DOHH2 (cell line): ENCODE results near the gene POLN.

Experiments used
- H3F3A ChIP-seq: fragments of 200-600 bp; sonication (generic), shearing (Covaris generic); 2 replicates; pipeline ENCODE4 v1.6.0; 2016; ENCODE audit warnings: antibody characterized with exemption, mild to moderate bottlenecking; ENCODE audit not compliant: control insufficient read depth, insufficient read depth
- H3K27ac ChIP-seq: fragments of 200-600 bp; sonication (generic); 2 replicates; pipeline ENCODE4 v1.5.1; 2014; ENCODE audit warnings: low read depth, mild to moderate bottlenecking, low read length, moderate library complexity
- H3K27me3 ChIP-seq: fragments of 200-600 bp; sonication (generic); 2 replicates; pipeline ENCODE4 v1.6.1; 2014; ENCODE audit warnings: mild to moderate bottlenecking, low read length, mixed read lengths; ENCODE audit not compliant: control insufficient read depth
- H3K36me3 ChIP-seq: fragments of 200-600 bp; sonication (generic); 2 replicates; pipeline ENCODE4 v1.6.1; 2014; ENCODE audit warnings: mild to moderate bottlenecking, low read length, moderate library complexity, mixed read lengths; ENCODE audit not compliant: control insufficient read depth
- H3K4me1 ChIP-seq: fragments of 200-600 bp; sonication (generic); 2 replicates; pipeline ENCODE4 v1.6.1; 2014; ENCODE audit warnings: mild to moderate bottlenecking, low read length, mixed read lengths; ENCODE audit not compliant: control insufficient read depth
- H3K4me2 ChIP-seq: fragments of 200-600 bp; sonication (generic); 2 replicates; pipeline ENCODE4 v1.6.0; 2014; ENCODE audit warnings: mild to moderate bottlenecking, low read length, moderate library complexity
- H3K4me3 ChIP-seq: fragments of 200-600 bp; sonication (generic); 2 replicates; pipeline ENCODE4 v1.5.1; 2014; ENCODE audit warnings: mild to moderate bottlenecking, low read length, mixed read lengths
- H3K79me2 ChIP-seq: fragments of 200-600 bp; sonication (generic); 2 replicates; pipeline ENCODE4 v1.6.1; 2014; ENCODE audit warnings: mild to moderate bottlenecking, low read length, mixed read lengths; ENCODE audit not compliant: control insufficient read depth
- H3K9me2 ChIP-seq: fragments of 200-600 bp; sonication (generic); replicated peaks from 2 replicates; pipeline ENCODE4 v1.6.1; 2014; ENCODE audit warnings: mild to moderate bottlenecking, low read length, mixed read lengths; ENCODE audit not compliant: control insufficient read depth
- H3K9me3 ChIP-seq: fragments of 200-600 bp; sonication (generic); 2 replicates; pipeline ENCODE4 v1.6.1; 2014; ENCODE audit warnings: antibody characterized with exemption, low read length, mixed read lengths; ENCODE audit not compliant: control insufficient read depth, insufficient read depth
- H4K20me1 ChIP-seq: fragments of 200-600 bp; sonication (generic); 2 replicates; pipeline ENCODE4 v1.6.0; 2014; ENCODE audit warnings: low read depth, mild to moderate bottlenecking, antibody characterized with exemption, low read length, moderate library complexity; ENCODE audit not compliant: control insufficient read depth, insufficient read depth
- EZH2phosphoT487 ChIP-seq: fragments of 200-600 bp; sonication (generic); IDR thresholded peaks from 2 replicates; pipeline ENCODE4 v1.6.1; 2017; ENCODE audit warnings: borderline replicate concordance, mild to moderate bottlenecking, antibody characterized with exemption, low read length, moderate library complexity, mixed read lengths
- TF ChIP-seq, protein P1 (sequence below): fragments of 200-600 bp; sonication (generic); IDR thresholded peaks from one replicate; pipeline ENCODE4 v1.5.1; 2014; ENCODE audit warnings: antibody characterized with exemption, mild to moderate bottlenecking, low read depth, low read length; ENCODE audit not compliant: poor library complexity, severe bottlenecking

The POLN gene

GRCh38 chr4:2070421-2071251 is 171.3 kb downstream of the POLN start:
- H4K20me1 ChIP-seq, result no peaks in the 10 kb centered on the region
- H3K9me3 ChIP-seq, result no peaks in the 10 kb centered on the region
- no peak overlapping the region for H3K4me2 ChIP-seq
- H3K79me2 ChIP-seq, result no peaks in the 10 kb centered on the region
- H3K27me3 ChIP-seq, result no peaks in the 10 kb centered on the region
- no peaks in the 10 kb centered on the region for H3K4me1 ChIP-seq
- no peak for TF ChIP-seq EZH2phosphoT487
- TF ChIP-seq, protein P1, sequence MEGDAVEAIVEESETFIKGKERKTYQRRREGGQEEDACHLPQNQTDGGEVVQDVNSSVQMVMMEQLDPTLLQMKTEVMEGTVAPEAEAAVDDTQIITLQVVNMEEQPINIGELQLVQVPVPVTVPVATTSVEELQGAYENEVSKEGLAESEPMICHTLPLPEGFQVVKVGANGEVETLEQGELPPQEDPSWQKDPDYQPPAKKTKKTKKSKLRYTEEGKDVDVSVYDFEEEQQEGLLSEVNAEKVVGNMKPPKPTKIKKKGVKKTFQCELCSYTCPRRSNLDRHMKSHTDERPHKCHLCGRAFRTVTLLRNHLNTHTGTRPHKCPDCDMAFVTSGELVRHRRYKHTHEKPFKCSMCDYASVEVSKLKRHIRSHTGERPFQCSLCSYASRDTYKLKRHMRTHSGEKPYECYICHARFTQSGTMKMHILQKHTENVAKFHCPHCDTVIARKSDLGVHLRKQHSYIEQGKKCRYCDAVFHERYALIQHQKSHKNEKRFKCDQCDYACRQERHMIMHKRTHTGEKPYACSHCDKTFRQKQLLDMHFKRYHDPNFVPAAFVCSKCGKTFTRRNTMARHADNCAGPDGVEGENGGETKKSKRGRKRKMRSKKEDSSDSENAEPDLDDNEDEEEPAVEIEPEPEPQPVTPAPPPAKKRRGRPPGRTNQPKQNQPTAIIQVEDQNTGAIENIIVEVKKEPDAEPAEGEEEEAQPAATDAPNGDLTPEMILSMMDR, result no peak
- no peaks in the 10 kb centered on the region for H3F3A ChIP-seq
- H3K36me3 ChIP-seq, result no peaks in the 10 kb centered on the region
- no peak overlapping the region for H3K4me3 ChIP-seq
- H3K27ac ChIP-seq, result no peak overlapping the region
- H3K9me2 ChIP-seq, result no peaks in the 10 kb centered on the region

DNA sequence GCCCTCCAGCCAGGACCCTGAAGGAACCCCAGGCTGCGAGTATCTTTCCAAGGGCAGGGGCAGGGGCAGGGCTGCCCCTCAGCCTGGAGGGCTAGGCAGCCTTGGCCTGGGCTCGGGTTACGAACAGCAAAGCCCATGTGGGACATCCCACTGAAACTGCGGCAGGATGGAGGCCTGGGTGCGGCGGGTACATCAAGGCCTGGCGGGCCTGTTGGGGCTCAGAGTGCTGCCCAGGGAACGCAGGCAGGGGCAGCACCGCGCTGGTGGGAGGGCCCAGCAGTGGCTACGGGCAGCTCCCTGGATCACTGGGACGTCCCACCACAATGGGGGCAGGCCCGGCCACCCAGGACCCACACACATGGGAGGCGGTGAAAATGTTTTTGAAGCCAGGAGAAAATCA is 171.9 kb downstream of the POLN start:
- no peaks in the 10 kb centered on the region for H3K9me3 ChIP-seq
- no peak overlapping the region for H3K27ac ChIP-seq
- H3K27me3 ChIP-seq, result no peaks in the 10 kb centered on the region
- no peak for TF ChIP-seq EZH2phosphoT487
- TF ChIP-seq, protein P1, result no peak
- H3K4me1 ChIP-seq, result no peaks in the 10 kb centered on the region
- no peaks in the 10 kb centered on the region for H3K36me3 ChIP-seq
- H3K4me3 ChIP-seq, result no peak overlapping the region
- H3F3A ChIP-seq, result no peaks in the 10 kb centered on the region
- H3K9me2 ChIP-seq, result no peaks in the 10 kb centered on the region
- H3K79me2 ChIP-seq, result no peaks in the 10 kb centered on the region
- no peaks in the 10 kb centered on the region for H4K20me1 ChIP-seq
- H3K4me2 ChIP-seq, result no peak overlapping the region

DNA sequence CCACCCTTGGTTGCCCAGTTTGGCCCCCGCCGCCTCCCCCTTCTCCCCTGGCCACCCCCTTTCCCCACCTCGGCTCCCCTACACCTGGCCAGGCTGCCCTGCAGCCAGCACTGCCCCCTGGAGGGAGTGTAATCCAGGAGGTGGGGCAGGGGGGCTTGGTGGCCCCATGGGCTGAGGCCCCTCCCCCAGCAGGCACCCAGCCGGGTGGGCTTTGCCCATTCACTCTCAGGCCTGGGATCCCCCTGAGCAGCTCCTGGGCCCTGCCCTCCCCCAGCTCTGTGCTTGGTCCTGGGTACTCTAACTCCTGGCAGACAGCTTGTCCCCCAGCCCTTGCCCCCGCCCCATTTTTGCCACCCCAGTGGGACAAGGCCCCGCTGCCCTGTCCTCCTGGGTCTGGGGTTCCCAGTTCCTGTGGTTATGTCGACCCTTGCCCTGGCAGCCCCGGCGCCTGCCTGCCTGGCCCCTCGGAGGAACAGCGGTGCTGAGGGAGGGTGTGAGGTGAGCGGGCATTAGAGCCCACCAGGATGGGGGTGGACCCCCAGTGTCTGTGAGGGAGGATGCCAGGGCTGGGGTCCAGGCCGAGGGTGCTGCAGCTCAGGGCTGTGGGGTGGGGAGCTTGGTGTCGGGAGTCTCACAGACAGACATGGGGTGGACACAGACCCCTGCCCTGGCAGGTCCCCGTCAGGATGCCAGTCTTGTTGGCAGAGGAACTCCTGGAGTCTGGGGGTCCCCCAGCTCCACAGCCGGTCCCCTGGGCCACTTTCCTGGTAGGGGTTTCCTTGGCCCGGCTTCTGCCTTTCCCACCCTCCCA is 172.6 kb downstream of the POLN start:
- H3K4me3 ChIP-seq, result no peak overlapping the region
- H3K27ac ChIP-seq, result no peak overlapping the region
- no peak overlapping the region for H3K4me2 ChIP-seq
- H3K9me3 ChIP-seq, result no peaks in the 10 kb centered on the region
- no peaks in the 10 kb centered on the region for H3F3A ChIP-seq
- TF ChIP-seq, protein P1, result no peak
- no peak for TF ChIP-seq EZH2phosphoT487
- H3K4me1 ChIP-seq, result no peaks in the 10 kb centered on the region
- H3K36me3 ChIP-seq, result no peaks in the 10 kb centered on the region
- H3K27me3 ChIP-seq, result no peaks in the 10 kb centered on the region
- no peaks in the 10 kb centered on the region for H3K9me2 ChIP-seq
- no peaks in the 10 kb centered on the region for H4K20me1 ChIP-seq
- H3K79me2 ChIP-seq, result no peaks in the 10 kb centered on the region
